ENCODE results near the gene SLC33A1. TPM values are rescaled to one million over a fixed set of nuclear protein-coding genes. Genes with fewer than 3 reads are reported as not detected.

The SLC33A1 gene
- total RNA-seq, 1 donor = 36.9 TPM

GRCh38 chr3:155809181-155809580 lies 45.0 kb downstream of the SLC33A1 start:
- DNase-seq (ENCODE audit: insufficient read length, low spot score, missing footprints) = peak; percentile 47
- no peaks in the 10 kb centered on the region for H4K20me1 ChIP-seq (ENCODE audit: insufficient read depth, low read length)
- no peak overlapping the region for H2AFZ ChIP-seq (ENCODE audit: low read length)
- no peaks in the 10 kb centered on the region for H3K27me3 ChIP-seq (ENCODE audit: insufficient read depth, low read length)
- peaks cover 4% of the 10 kb centered on the region for H3K4me1 ChIP-seq (ENCODE audit: insufficient read depth, low read length)
- H3K4me3 ChIP-seq (ENCODE audit: insufficient read depth, low read length) = no peak overlapping the region
- no peaks in the 10 kb centered on the region for H3K36me3 ChIP-seq (ENCODE audit: insufficient read depth, low read length)
- H3K27ac ChIP-seq (ENCODE audit: low read depth, low read length) = no peak overlapping the region
- peak overlapping the region; percentile 33 for H3K4me2 ChIP-seq (ENCODE audit: insufficient read depth, low read length)
- no peak for TF ChIP-seq CTCF (IDR thresholded peaks at IDR 0.05; ENCODE audit: extremely low read depth, low read depth, low read length)
- no peaks in the 10 kb centered on the region for H3K9me3 ChIP-seq (ENCODE audit: low read depth, low read length)
- H3K79me2 ChIP-seq (ENCODE audit: insufficient read depth, low read length) = no peaks in the 10 kb centered on the region

GRCh38 chr3:155807823-155808222 lies 46.4 kb downstream of the SLC33A1 start:
- Histone ChIP-seq H3K36me3 (ENCODE audit: insufficient read depth, low read length) (no peaks in the 10 kb centered on the region), H3K79me2 (ENCODE audit: insufficient read depth, low read length) (no peaks in the 10 kb centered on the region), H3K27ac (ENCODE audit: low read depth, low read length) (no peak overlapping the region), H2AFZ (ENCODE audit: low read length) (no peak overlapping the region), H3K27me3 (ENCODE audit: insufficient read depth, low read length) (no peaks in the 10 kb centered on the region), H4K20me1 (ENCODE audit: insufficient read depth, low read length) (no peaks in the 10 kb centered on the region), H3K4me3 (ENCODE audit: insufficient read depth, low read length) (no peak overlapping the region), H3K9me3 (ENCODE audit: low read depth, low read length) (no peaks in the 10 kb centered on the region), H3K4me2 (ENCODE audit: insufficient read depth, low read length) (no peak overlapping the region), H3K4me1 (ENCODE audit: insufficient read depth, low read length) (peaks cover 4% of the 10 kb centered on the region)
- DNase-seq (ENCODE audit: insufficient read length, low spot score, missing footprints) = no peak
- no peak for TF ChIP-seq CTCF (IDR thresholded peaks at IDR 0.05; ENCODE audit: extremely low read depth, low read depth, low read length)

GRCh38 chr3:155805802-155806618 lies 48.2 kb downstream of the SLC33A1 start, which contains the start of gene C3orf33:
C3orf33 (minus strand) TSS chr3:155806278; CDS start chr3:155806252, 26 bp downstream.
- DNase-seq (ENCODE audit: insufficient read length, low spot score, missing footprints) = peak; percentile 94
- H3K27ac ChIP-seq (ENCODE audit: low read depth, low read length) = peak within 1 kb of the TSS; percentile 80
- TF ChIP-seq CTCF (IDR thresholded peaks at IDR 0.05; ENCODE audit: extremely low read depth, low read depth, low read length) = peak; percentile 74

GRCh38 chr3:155805204-155805801 lies 48.9 kb downstream of the SLC33A1 start:
- Histone ChIP-seq H3K79me2 (ENCODE audit: insufficient read depth, low read length) (no peaks in the 10 kb centered on the region), H3K9me3 (ENCODE audit: low read depth, low read length) (no peaks in the 10 kb centered on the region), H3K4me2 (ENCODE audit: insufficient read depth, low read length) (peak overlapping the region; percentile 91), H3K4me3 (ENCODE audit: insufficient read depth, low read length) (peak overlapping the region; percentile 97), H3K36me3 (ENCODE audit: insufficient read depth, low read length) (no peaks in the 10 kb centered on the region), H2AFZ (ENCODE audit: low read length) (peak overlapping the region; percentile 95), H3K27me3 (ENCODE audit: insufficient read depth, low read length) (no peaks in the 10 kb centered on the region), H4K20me1 (ENCODE audit: insufficient read depth, low read length) (no peaks in the 10 kb centered on the region), H3K27ac (ENCODE audit: low read depth, low read length) (peak overlapping the region; percentile 80), H3K4me1 (ENCODE audit: insufficient read depth, low read length) (peaks cover 4% of the 10 kb centered on the region)
- no peak for TF ChIP-seq CTCF (IDR thresholded peaks at IDR 0.05; ENCODE audit: extremely low read depth, low read depth, low read length)
- no peak for DNase-seq (ENCODE audit: insufficient read length, low spot score, missing footprints)

More at GRCh38 chr3:155805802-155806618, 48.2 kb downstream of the SLC33A1 start, which contains the start of gene C3orf33:
- peak within 1 kb of the TSS; percentile 91 for H3K4me2 ChIP-seq (ENCODE audit: insufficient read depth, low read length)
- H3K79me2 ChIP-seq (ENCODE audit: insufficient read depth, low read length) = no peaks in the 10 kb centered on the region
- no peaks in the 10 kb centered on the region for H3K27me3 ChIP-seq (ENCODE audit: insufficient read depth, low read length)
- H4K20me1 ChIP-seq (ENCODE audit: insufficient read depth, low read length) = no peaks in the 10 kb centered on the region
- H2AFZ ChIP-seq (ENCODE audit: low read length) = peak within 1 kb of the TSS; percentile 95
- H3K36me3 ChIP-seq (ENCODE audit: insufficient read depth, low read length) = no peaks in the 10 kb centered on the region
- H3K4me3 ChIP-seq (ENCODE audit: insufficient read depth, low read length) = peak within 1 kb of the TSS; percentile 97
- no peaks in the 10 kb centered on the region for H3K9me3 ChIP-seq (ENCODE audit: low read depth, low read length)
- H3K4me1 ChIP-seq (ENCODE audit: insufficient read depth, low read length) = peaks cover 4% of the 10 kb centered on the region

All from osteoblast (primary cell).